GM23338 (cell line): Measurements from ENCODE around the gene ZNF438. TPM values are rescaled to one million over a fixed set of nuclear protein-coding genes. Genes with fewer than 3 reads are reported as not detected.

Experiments
- ATAC-seq: fragments of 200-7000 bp; cut with Tn5 transposase; 3 replicates; pipeline ENCODE4 v1.9.1; 2020
- DNase-seq: peaks from one replicate; pipeline ENCODE4 v3.0.0-alpha.2; 2015; ENCODE audit warnings: low spot score
- H2AFZ ChIP-seq: fragments of 200-600 bp; sonication (generic); 2 replicates; pipeline ENCODE4 v1.8.0; 2016; ENCODE audit warnings: antibody characterized with exemption, mild to moderate bottlenecking, moderate library complexity
- H3F3A ChIP-seq: fragments of 200-600 bp; sonication (generic); replicated peaks from 2 replicates; pipeline ENCODE4 v1.8.0; 2017; ENCODE audit warnings: antibody characterized with exemption, mixed run types, low read depth
- H3K27ac ChIP-seq: fragments of 200-600 bp; sonication (generic); 2 replicates; pipeline ENCODE4 v1.6.1; 2016; ENCODE audit warnings: low read depth
- H3K27me3 ChIP-seq: fragments of 200-600 bp; sonication (generic); 2 replicates; pipeline ENCODE4 v1.8.0; 2016; ENCODE audit warnings: mild to moderate bottlenecking, mixed run types, moderate library complexity; ENCODE audit not compliant: insufficient read depth
- H3K36me3 ChIP-seq: fragments of 200-600 bp; sonication (generic); 2 replicates; pipeline ENCODE4 v1.8.0; 2016; ENCODE audit warnings: mild to moderate bottlenecking; ENCODE audit not compliant: insufficient read depth
- H3K4me1 ChIP-seq: fragments of 200-600 bp; sonication (generic); 2 replicates; pipeline ENCODE4 v1.8.0; 2016; ENCODE audit warnings: mild to moderate bottlenecking, moderate library complexity; ENCODE audit not compliant: insufficient read depth
- H3K4me2 ChIP-seq: fragments of 200-600 bp; sonication (generic); 2 replicates; pipeline ENCODE4 v1.7.1; 2017; ENCODE audit warnings: mixed run types
- H3K4me3 ChIP-seq: fragments of 200-600 bp; sonication (generic); 2 replicates; pipeline ENCODE4 v1.6.1; 2016; ENCODE audit warnings: mixed run types
- H3K79me2 ChIP-seq: fragments of 200-600 bp; sonication (generic); replicated peaks from 2 replicates; pipeline ENCODE4 v1.8.0; 2017; ENCODE audit warnings: mild to moderate bottlenecking; ENCODE audit not compliant: insufficient read depth
- H3K9me2 ChIP-seq: fragments of 200-600 bp; sonication (generic); 2 replicates; pipeline ENCODE4 v1.8.0; 2017; ENCODE audit not compliant: insufficient read depth
- H4K20me1 ChIP-seq: fragments of 200-600 bp; sonication (generic); replicated peaks from 2 replicates; pipeline ENCODE4 v1.8.0; 2017; ENCODE audit warnings: mild to moderate bottlenecking; ENCODE audit not compliant: insufficient read depth
- H3K27ac Mint-ChIP-seq: 2 replicates; pipeline ENCODE4 v1.8.0; 2020; ENCODE audit warnings: inconsistent platforms, mild to moderate bottlenecking, moderate library complexity, mixed read lengths
- H3K27me3 Mint-ChIP-seq: 3 replicates; pipeline ENCODE4 v1.8.0; 2022; ENCODE audit warnings: low read depth, mild to moderate bottlenecking, moderate library complexity, mixed read lengths, inconsistent platforms; ENCODE audit not compliant: insufficient read depth, poor library complexity
- H3K36me3 Mint-ChIP-seq: 3 replicates; pipeline ENCODE4 v1.8.0; 2021; ENCODE audit warnings: low read depth, mild to moderate bottlenecking, inconsistent platforms, moderate library complexity, mixed read lengths
- H3K4me1 Mint-ChIP-seq: 3 replicates; pipeline ENCODE4 v1.8.0; 2020; ENCODE audit warnings: mild to moderate bottlenecking, inconsistent platforms, mixed read lengths
- H3K4me3 Mint-ChIP-seq: 3 replicates; pipeline ENCODE4 v1.8.0; 2021; ENCODE audit warnings: moderate library complexity, mild to moderate bottlenecking, inconsistent platforms, mixed read lengths
- H3K9me3 Mint-ChIP-seq: 3 replicates; pipeline ENCODE4 v1.8.0; 2020; ENCODE audit warnings: moderate library complexity, mild to moderate bottlenecking, inconsistent platforms, mixed read lengths
- CREB1 ChIP-seq: fragments of 250-450 bp; sonication (Bioruptor Pico); IDR thresholded peaks from 2 replicates; pipeline ENCODE4 v1.5.0; 2020; ENCODE audit warnings: low read depth, mild to moderate bottlenecking, moderate library complexity
- ETS1 ChIP-seq: IDR thresholded peaks from 2 replicates; pipeline ENCODE4 v1.6.1; 2016; ENCODE audit warnings: antibody characterized with exemption
- EZH2 ChIP-seq: fragments of 200-600 bp; sonication (generic); IDR thresholded peaks from one replicate; pipeline ENCODE4 v1.8.0; 2017; ENCODE audit warnings: antibody characterized with exemption, mild to moderate bottlenecking, low read depth; ENCODE audit not compliant: unreplicated experiment
- EZH2phosphoT487 ChIP-seq: fragments of 200-600 bp; sonication (generic); IDR thresholded peaks from one replicate; pipeline ENCODE4 v1.8.1; 2018; ENCODE audit warnings: antibody characterized with exemption; ENCODE audit not compliant: unreplicated experiment
- JUNB ChIP-seq: IDR thresholded peaks from one replicate; pipeline ENCODE4 v1.6.1; 2016; ENCODE audit warnings: antibody characterized with exemption; ENCODE audit not compliant: unreplicated experiment
- NANOG ChIP-seq: IDR thresholded peaks from 2 replicates; pipeline ENCODE4 v1.6.1; 2016; ENCODE audit warnings: antibody characterized with exemption, borderline replicate concordance
- POLR2AphosphoS5 ChIP-seq: IDR thresholded peaks from 2 replicates; pipeline ENCODE4 v1.6.1; 2016; ENCODE audit warnings: antibody characterized with exemption, low read depth
- REST ChIP-seq: IDR thresholded peaks from one replicate; pipeline ENCODE4 v1.6.1; 2018; ENCODE audit warnings: antibody characterized with exemption; ENCODE audit not compliant: unreplicated experiment
- STAT1 ChIP-seq: IDR thresholded peaks from one replicate; pipeline ENCODE4 v1.6.1; 2016; ENCODE audit warnings: antibody characterized with exemption; ENCODE audit not compliant: unreplicated experiment
- ZNF114 ChIP-seq: fragments of 250-450 bp; sonication (Bioruptor Pico); IDR thresholded peaks from 2 replicates; pipeline ENCODE4 v1.5.0; 2020; ENCODE audit warnings: mild to moderate bottlenecking, moderate library complexity
- ZNF331 ChIP-seq: fragments of 250-450 bp; sonication (Bioruptor Pico); IDR thresholded peaks from 2 replicates; pipeline ENCODE4 v1.5.0; 2020; ENCODE audit warnings: low read depth, mild to moderate bottlenecking, moderate library complexity
- polyA plus RNA-seq: library from polyadenylated mRNA; unstranded; fragments of >200 nt; fragmentation: Nextera tagmentation; extraction: Ambion mirVana; gene quantifications from 2 replicates; pipeline ENCODE4 v1.2.1, GENCODE V29; 2016
- total RNA-seq: library from RNA; depleted of rRNA; stranded (reverse); fragments of >200 nt; shearing (Covaris generic); gene quantifications from 2 replicates; pipeline ENCODE4 v1.2.3, GENCODE V29; 2014
- TF ChIP-seq, protein P1 (sequence below), 2 experiments: fragments of 200-600 bp in 1 of 2; sonication (generic) in 1 of 2; conservative IDR thresholded peaks; 2 replicates each; pipeline versions ENCODE4 v1.5.1 to v1.6.1; 2016 to 2017; ENCODE audit warnings: antibody characterized with exemption in 2 of 2, low read depth in 2 of 2, mild to moderate bottlenecking in 2 of 2, moderate library complexity in 1 of 2
- TF ChIP-seq, protein P2 (sequence below): fragments of 250-450 bp; sonication (Bioruptor Pico); IDR thresholded peaks from 2 replicates; pipeline ENCODE4 v1.5.0; 2020; ENCODE audit warnings: mild to moderate bottlenecking, moderate library complexity

ZNF438 gene
- total and polyA plus RNA-seq, 2 experiments from 2014 or later: 0.91 to 0.94 TPM

DNA sequence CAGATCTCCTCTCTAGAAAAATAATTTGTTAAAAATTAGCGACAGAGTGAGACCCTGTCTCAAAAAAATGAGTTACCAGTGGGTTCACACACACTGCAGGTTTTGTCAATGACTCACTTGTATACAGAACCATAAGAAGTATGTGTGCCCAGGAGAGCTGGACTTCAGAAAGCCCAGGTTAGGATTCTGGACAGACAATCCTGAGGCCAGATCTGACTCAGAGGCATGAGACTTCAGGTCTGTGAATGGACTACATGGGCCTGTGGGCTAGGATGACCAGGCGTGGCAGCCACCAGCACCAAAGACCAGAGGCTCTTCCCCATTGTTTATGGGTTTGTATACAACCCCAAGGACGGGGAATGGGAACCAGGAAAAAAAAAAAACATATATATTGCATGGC, 9.3 kb upstream of the ZNF438 start:
- TF ChIP-seq ZNF114 (no peak), NANOG (no peak), EZH2 (no peak), REST (no peak), CREB1 (no peak), STAT1 (no peak), POLR2AphosphoS5 (no peak), ETS1 (no peak), JUNB (no peak), ZNF331 (no peak), EZH2phosphoT487 (no peak)
- TF ChIP-seq, protein P1, sequence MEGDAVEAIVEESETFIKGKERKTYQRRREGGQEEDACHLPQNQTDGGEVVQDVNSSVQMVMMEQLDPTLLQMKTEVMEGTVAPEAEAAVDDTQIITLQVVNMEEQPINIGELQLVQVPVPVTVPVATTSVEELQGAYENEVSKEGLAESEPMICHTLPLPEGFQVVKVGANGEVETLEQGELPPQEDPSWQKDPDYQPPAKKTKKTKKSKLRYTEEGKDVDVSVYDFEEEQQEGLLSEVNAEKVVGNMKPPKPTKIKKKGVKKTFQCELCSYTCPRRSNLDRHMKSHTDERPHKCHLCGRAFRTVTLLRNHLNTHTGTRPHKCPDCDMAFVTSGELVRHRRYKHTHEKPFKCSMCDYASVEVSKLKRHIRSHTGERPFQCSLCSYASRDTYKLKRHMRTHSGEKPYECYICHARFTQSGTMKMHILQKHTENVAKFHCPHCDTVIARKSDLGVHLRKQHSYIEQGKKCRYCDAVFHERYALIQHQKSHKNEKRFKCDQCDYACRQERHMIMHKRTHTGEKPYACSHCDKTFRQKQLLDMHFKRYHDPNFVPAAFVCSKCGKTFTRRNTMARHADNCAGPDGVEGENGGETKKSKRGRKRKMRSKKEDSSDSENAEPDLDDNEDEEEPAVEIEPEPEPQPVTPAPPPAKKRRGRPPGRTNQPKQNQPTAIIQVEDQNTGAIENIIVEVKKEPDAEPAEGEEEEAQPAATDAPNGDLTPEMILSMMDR (conservative IDR thresholded peaks at IDR 0.05; ENCODE audit: low read depth in 2 of 2): no peak
- TF ChIP-seq, protein P2, sequence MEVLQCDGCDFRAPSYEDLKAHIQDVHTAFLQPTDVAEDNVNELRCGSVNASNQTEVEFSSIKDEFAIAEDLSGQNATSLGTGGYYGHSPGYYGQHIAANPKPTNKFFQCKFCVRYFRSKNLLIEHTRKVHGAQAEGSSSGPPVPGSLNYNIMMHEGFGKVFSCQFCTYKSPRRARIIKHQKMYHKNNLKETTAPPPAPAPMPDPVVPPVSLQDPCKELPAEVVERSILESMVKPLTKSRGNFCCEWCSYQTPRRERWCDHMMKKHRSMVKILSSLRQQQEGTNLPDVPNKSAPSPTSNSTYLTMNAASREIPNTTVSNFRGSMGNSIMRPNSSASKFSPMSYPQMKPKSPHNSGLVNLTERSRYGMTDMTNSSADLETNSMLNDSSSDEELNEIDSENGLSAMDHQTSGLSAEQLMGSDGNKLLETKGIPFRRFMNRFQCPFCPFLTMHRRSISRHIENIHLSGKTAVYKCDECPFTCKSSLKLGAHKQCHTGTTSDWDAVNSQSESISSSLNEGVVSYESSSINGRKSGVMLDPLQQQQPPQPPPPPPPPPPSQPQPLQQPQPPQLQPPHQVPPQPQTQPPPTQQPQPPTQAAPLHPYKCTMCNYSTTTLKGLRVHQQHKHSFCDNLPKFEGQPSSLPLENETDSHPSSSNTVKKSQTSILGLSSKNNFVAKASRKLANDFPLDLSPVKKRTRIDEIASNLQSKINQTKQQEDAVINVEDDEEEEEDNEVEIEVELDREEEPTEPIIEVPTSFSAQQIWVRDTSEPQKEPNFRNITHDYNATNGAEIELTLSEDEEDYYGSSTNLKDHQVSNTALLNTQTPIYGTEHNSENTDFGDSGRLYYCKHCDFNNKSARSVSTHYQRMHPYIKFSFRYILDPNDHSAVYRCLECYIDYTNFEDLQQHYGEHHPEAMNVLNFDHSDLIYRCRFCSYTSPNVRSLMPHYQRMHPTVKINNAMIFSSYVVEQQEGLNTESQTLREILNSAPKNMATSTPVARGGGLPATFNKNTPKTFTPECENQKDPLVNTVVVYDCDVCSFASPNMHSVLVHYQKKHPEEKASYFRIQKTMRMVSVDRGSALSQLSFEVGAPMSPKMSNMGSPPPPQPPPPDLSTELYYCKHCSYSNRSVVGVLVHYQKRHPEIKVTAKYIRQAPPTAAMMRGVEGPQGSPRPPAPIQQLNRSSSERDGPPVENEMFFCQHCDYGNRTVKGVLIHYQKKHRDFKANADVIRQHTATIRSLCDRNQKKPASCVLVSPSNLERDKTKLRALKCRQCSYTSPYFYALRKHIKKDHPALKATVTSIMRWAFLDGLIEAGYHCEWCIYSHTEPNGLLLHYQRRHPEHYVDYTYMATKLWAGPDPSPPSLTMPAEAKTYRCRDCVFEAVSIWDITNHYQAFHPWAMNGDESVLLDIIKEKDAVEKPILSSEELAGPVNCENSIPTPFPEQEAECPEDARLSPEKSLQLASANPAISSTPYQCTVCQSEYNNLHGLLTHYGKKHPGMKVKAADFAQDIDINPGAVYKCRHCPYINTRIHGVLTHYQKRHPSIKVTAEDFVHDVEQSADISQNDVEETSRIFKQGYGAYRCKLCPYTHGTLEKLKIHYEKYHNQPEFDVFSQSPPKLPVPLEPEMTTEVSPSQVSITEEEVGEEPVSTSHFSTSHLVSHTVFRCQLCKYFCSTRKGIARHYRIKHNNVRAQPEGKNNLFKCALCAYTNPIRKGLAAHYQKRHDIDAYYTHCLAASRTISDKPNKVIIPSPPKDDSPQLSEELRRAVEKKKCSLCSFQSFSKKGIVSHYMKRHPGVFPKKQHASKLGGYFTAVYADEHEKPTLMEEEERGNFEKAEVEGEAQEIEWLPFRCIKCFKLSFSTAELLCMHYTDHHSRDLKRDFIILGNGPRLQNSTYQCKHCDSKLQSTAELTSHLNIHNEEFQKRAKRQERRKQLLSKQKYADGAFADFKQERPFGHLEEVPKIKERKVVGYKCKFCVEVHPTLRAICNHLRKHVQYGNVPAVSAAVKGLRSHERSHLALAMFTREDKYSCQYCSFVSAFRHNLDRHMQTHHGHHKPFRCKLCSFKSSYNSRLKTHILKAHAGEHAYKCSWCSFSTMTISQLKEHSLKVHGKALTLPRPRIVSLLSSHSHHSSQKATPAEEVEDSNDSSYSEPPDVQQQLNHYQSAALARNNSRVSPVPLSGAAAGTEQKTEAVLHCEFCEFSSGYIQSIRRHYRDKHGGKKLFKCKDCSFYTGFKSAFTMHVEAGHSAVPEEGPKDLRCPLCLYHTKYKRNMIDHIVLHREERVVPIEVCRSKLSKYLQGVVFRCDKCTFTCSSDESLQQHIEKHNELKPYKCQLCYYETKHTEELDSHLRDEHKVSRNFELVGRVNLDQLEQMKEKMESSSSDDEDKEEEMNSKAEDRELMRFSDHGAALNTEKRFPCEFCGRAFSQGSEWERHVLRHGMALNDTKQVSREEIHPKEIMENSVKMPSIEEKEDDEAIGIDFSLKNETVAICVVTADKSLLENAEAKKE (CRISPR knock-in tag): no peak
- Mint-ChIP-seq H3K4me3 (no peak overlapping the region), H3K27ac (no peak overlapping the region), H3K9me3 (peaks cover 3% of the 10 kb centered on the region; the same call in 2 of the 3 replicates), H3K27me3 (peaks cover 5% of the 10 kb centered on the region), H3K4me1 (peaks cover 12% of the 10 kb centered on the region), H3K36me3 (peaks cover 3% of the 10 kb centered on the region; the same call in 1 of the 3 replicates)
- DNase-seq (no peak), ATAC-seq (no peak)
- Histone ChIP-seq H3K27me3 (no peaks in the 10 kb centered on the region), H3K4me3 (no peak overlapping the region), H3K36me3 (no peaks in the 10 kb centered on the region), H3K27ac (no peak overlapping the region), H3K79me2 (no peaks in the 10 kb centered on the region), H3K4me2 (no peak overlapping the region), H3F3A (no peaks in the 10 kb centered on the region), H2AFZ (no peak overlapping the region), H3K9me2 (no peaks in the 10 kb centered on the region), H3K4me1 (0 out of 2 replicates have a peak, but pooled peaks cover 5% of the 10 kb centered on the region), H4K20me1 (no peaks in the 10 kb centered on the region)
